ENCODE measurements around the gene SMAD4.
"Not testable (repeated sequence)": the region's sequence is repeated elsewhere in the genome, so short reads cannot be mapped to it uniquely, and the experiment has no call there.

The SMAD4 gene

GRCh38 chr18:51111633-51112355 lies 81.8 kb downstream of the SMAD4 start:
- not testable (repeated sequence) for DNase-seq (ENCODE audit: low read depth)

- not testable (repeated sequence) for DNase-seq (ENCODE audit: low read depth)
These were observed 87.0 kb downstream of the SMAD4 start for GRCh38 chr18:51116996-51117395.

GRCh38 chr18:51119561-51119960 lies 89.5 kb downstream of the SMAD4 start:
- DNase-seq (ENCODE audit: low read depth) = not testable (repeated sequence)

GRCh38 chr18:51119976-51120375 lies 90.0 kb downstream of the SMAD4 start:
- DNase-seq (ENCODE audit: low read depth) = not testable (repeated sequence)

- DNase-seq (ENCODE audit: low read depth) = no peak
These were observed 91.0 kb downstream of the SMAD4 start for GRCh38 chr18:51120809-51121596.

- DNase-seq (ENCODE audit: low read depth) = no peak
These were observed 91.5 kb downstream of the SMAD4 start for GRCh38 chr18:51121597-51121857.

GRCh38 chr18:51122266-51123045 lies 92.4 kb downstream of the SMAD4 start:
- no peak for DNase-seq (ENCODE audit: low read depth)

- DNase-seq (ENCODE audit: low read depth) = no peak
These were observed 93.0 kb downstream of the SMAD4 start for GRCh38 chr18:51123046-51123395.

- no peak for DNase-seq (ENCODE audit: low read depth)
These were observed 93.5 kb downstream of the SMAD4 start for GRCh38 chr18:51123481-51123880.

GRCh38 chr18:51123936-51124486 lies 94.0 kb downstream of the SMAD4 start:
- DNase-seq (ENCODE audit: low read depth) = no peak

- DNase-seq (ENCODE audit: low read depth) = no peak
These were observed 96.0 kb downstream of the SMAD4 start for GRCh38 chr18:51125976-51126375.

GRCh38 chr18:51127664-51128063 lies 97.7 kb downstream of the SMAD4 start:
- DNase-seq (ENCODE audit: low read depth) = no peak

GRCh38 chr18:51128533-51128932 lies 98.5 kb downstream of the SMAD4 start:
- DNase-seq (ENCODE audit: low read depth) = no peak

GRCh38 chr18:51132256-51132935 lies 102.4 kb downstream of the SMAD4 start:
- no peak for DNase-seq (ENCODE audit: low read depth)

- no peak for DNase-seq (ENCODE audit: low read depth)
These were observed 103.7 kb downstream of the SMAD4 start for GRCh38 chr18:51133580-51134160.
